GM19372 (cell line): Measurements from ENCODE around the gene SUGCT.

Experiments
- ATAC-seq: cut with Tn5 transposase; IDR thresholded peaks from one replicate; pipeline ENCODE4 v1.9.1; 2021; ENCODE audit warnings: mild to moderate bottlenecking, low read depth, moderate library complexity; ENCODE audit not compliant: unreplicated experiment

The SUGCT gene

GRCh38 chr7:40700653-40701421, 566.0 kb downstream of the SUGCT start:
- no peak for ATAC-seq

GRCh38 chr7:40701836-40702551, 567.2 kb downstream of the SUGCT start:
- no peak for ATAC-seq

GRCh38 chr7:40704172-40704571, 569.4 kb downstream of the SUGCT start:
- no peak for ATAC-seq

- no peak for ATAC-seq
These were observed 572.0 kb downstream of the SUGCT start for GRCh38 chr7:40706829-40707228.

- no peak for ATAC-seq
These were observed 574.5 kb downstream of the SUGCT start for GRCh38 chr7:40709062-40709964.

GRCh38 chr7:40711706-40712105, 576.9 kb downstream of the SUGCT start:
- ATAC-seq: no peak

GRCh38 chr7:40714363-40715052, 579.7 kb downstream of the SUGCT start:
- ATAC-seq: no peak

GRCh38 chr7:40715053-40715430, 580.2 kb downstream of the SUGCT start:
- ATAC-seq: no peak

- no peak for ATAC-seq
These were observed 581.2 kb downstream of the SUGCT start for GRCh38 chr7:40716052-40716451.

GRCh38 chr7:40717242-40717641, 582.4 kb downstream of the SUGCT start:
- no peak for ATAC-seq

GRCh38 chr7:40720416-40720815, 585.6 kb downstream of the SUGCT start:
- ATAC-seq: no peak

GRCh38 chr7:40721342-40721949, 586.6 kb downstream of the SUGCT start:
- ATAC-seq: no peak

- no peak for ATAC-seq
These were observed 587.4 kb downstream of the SUGCT start for GRCh38 chr7:40722242-40722641.

- ATAC-seq: no peak
These were observed 589.0 kb downstream of the SUGCT start for GRCh38 chr7:40723829-40724228.

- no peak for ATAC-seq
These were observed 591.8 kb downstream of the SUGCT start for GRCh38 chr7:40726559-40726958.

- ATAC-seq: no peak
These were observed 598.3 kb downstream of the SUGCT start for GRCh38 chr7:40733114-40733513.

GRCh38 chr7:40733578-40733977, 598.8 kb downstream of the SUGCT start:
- no peak for ATAC-seq

GRCh38 chr7:40739257-40739656, 604.5 kb downstream of the SUGCT start:
- ATAC-seq: no peak

- no peak for ATAC-seq
These were observed 607.5 kb downstream of the SUGCT start for GRCh38 chr7:40742270-40742669.
